HG02588 (cell line): ENCODE results near the gene GNGT2.

Experiments
- ATAC-seq: cut with Tn5 transposase; IDR thresholded peaks from one replicate; pipeline ENCODE4 v1.9.1; 2021; ENCODE audit warnings: mild to moderate bottlenecking, moderate library complexity; ENCODE audit not compliant: unreplicated experiment

Gene GNGT2

GRCh38 chr17:49229805-49230600 is 19.6 kb upstream of the GNGT2 start:
- ATAC-seq: peak; percentile 3

GRCh38 chr17:49229076-49229804 is 18.9 kb upstream of the GNGT2 start:
- ATAC-seq: no peak

GRCh38 chr17:49227436-49228261 is 17.3 kb upstream of the GNGT2 start:
- no peak for ATAC-seq

- no peak for ATAC-seq
These were observed 16.5 kb upstream of the GNGT2 start for GRCh38 chr17:49226771-49227435.

GRCh38 chr17:49225554-49226236 is 15.3 kb upstream of the GNGT2 start:
- no peak for ATAC-seq

- no peak for ATAC-seq
These were observed 14.6 kb upstream of the GNGT2 start for GRCh38 chr17:49224997-49225337.

GRCh38 chr17:49224198-49224996 is 14.0 kb upstream of the GNGT2 start:
- no peak for ATAC-seq

GRCh38 chr17:49223517-49224197 is 13.3 kb upstream of the GNGT2 start:
- no peak for ATAC-seq

GRCh38 chr17:49223168-49223516 is 12.8 kb upstream of the GNGT2 start:
- ATAC-seq: no peak

GRCh38 chr17:49219987-49220386 is 9.6 kb upstream of the GNGT2 start:
- no peak for ATAC-seq

GRCh38 chr17:49218941-49219913 is 8.9 kb upstream of the GNGT2 start:
- ATAC-seq: no peak

- no peak for ATAC-seq
These were observed 7.5 kb upstream of the GNGT2 start for GRCh38 chr17:49217651-49218413.

- no peak for ATAC-seq
These were observed 6.7 kb upstream of the GNGT2 start for GRCh38 chr17:49216953-49217650.

- no peak for ATAC-seq
These were observed 6.1 kb upstream of the GNGT2 start for GRCh38 chr17:49216482-49216881.

GRCh38 chr17:49214676-49215360 is 4.4 kb upstream of the GNGT2 start:
- no peak for ATAC-seq

- ATAC-seq: no peak
These were observed 3.5 kb upstream of the GNGT2 start for GRCh38 chr17:49213847-49214246.
